T-helper 1 cell treated with Interleukin-12 subunit alpha and Interleukin-12 subunit beta and Interleukin-4 antibody, amounts not matched to agents 30 μg/mL and 1 μg/mL, for 36 hours (primary cell): ENCODE results near the gene FOLR3.
"Not testable (repeated sequence)": the region's sequence is repeated elsewhere in the genome, so short reads cannot be mapped to it uniquely, and the experiment has no call there.

ENCODE experiments used
- H3K27ac Mint-ChIP-seq: one replicate; pipeline ENCODE4 v1.8.0; 2021; ENCODE audit warnings: mild to moderate bottlenecking, mixed read lengths
- H3K27me3 Mint-ChIP-seq: one replicate; pipeline ENCODE4 v1.8.0; 2021; ENCODE audit warnings: low read depth, mixed read lengths
- H3K36me3 Mint-ChIP-seq: one replicate; pipeline ENCODE4 v1.8.0; 2021; ENCODE audit warnings: low read depth, mixed read lengths
- H3K4me1 Mint-ChIP-seq: one replicate; pipeline ENCODE4 v1.8.0; 2021; ENCODE audit warnings: low read depth, mixed read lengths
- H3K4me3 Mint-ChIP-seq: one replicate; pipeline ENCODE4 v1.8.0; 2021; ENCODE audit warnings: mild to moderate bottlenecking, moderate library complexity, mixed read lengths
- H3K9me3 Mint-ChIP-seq: one replicate; pipeline ENCODE4 v1.8.0; 2021; ENCODE audit warnings: mixed read lengths

FOLR3 gene

GRCh38 chr11:72138821-72139390, 3.4 kb downstream of the FOLR3 start:
- Mint-ChIP-seq H3K4me3 (no peak overlapping the region), H3K27ac (no peak overlapping the region), H3K9me3 (peaks cover 7% of the 10 kb centered on the region), H3K27me3 (peaks cover 21% of the 10 kb centered on the region), H3K4me1 (peaks cover 20% of the 10 kb centered on the region), H3K36me3 (peaks cover under 1% of the 10 kb centered on the region)

- Mint-ChIP-seq H3K27me3 (peaks cover 24% of the 10 kb centered on the region), H3K4me3 (no peak overlapping the region)
Measured at GRCh38 chr11:72139500-72139899, 4.0 kb downstream of the FOLR3 start.

GRCh38 chr11:72140661-72141060, 5.1 kb downstream of the FOLR3 start:
- H3K4me3 Mint-ChIP-seq: no peak overlapping the region
- peaks cover 21% of the 10 kb centered on the region for H3K4me1 Mint-ChIP-seq
- peaks cover 24% of the 10 kb centered on the region for H3K27me3 Mint-ChIP-seq
- H3K27ac Mint-ChIP-seq: no peak overlapping the region
- H3K36me3 Mint-ChIP-seq: peaks cover 1% of the 10 kb centered on the region
- H3K9me3 Mint-ChIP-seq: peaks cover 7% of the 10 kb centered on the region

More at GRCh38 chr11:72139500-72139899, 4.0 kb downstream of the FOLR3 start:
- Mint-ChIP-seq H3K36me3 (peaks cover 1% of the 10 kb centered on the region), H3K27ac (no peak overlapping the region), H3K4me1 (peaks cover 21% of the 10 kb centered on the region), H3K9me3 (peaks cover 7% of the 10 kb centered on the region)

- Mint-ChIP-seq H3K36me3 (peaks cover 1% of the 10 kb centered on the region), H3K27me3 (peaks cover 24% of the 10 kb centered on the region), H3K27ac (no peak overlapping the region), H3K4me1 (peaks cover 21% of the 10 kb centered on the region), H3K4me3 (no peak overlapping the region), H3K9me3 (peaks cover 7% of the 10 kb centered on the region)
Measured at GRCh38 chr11:72141066-72141465, 5.5 kb downstream of the FOLR3 start.

GRCh38 chr11:72142086-72142485, 6.6 kb downstream of the FOLR3 start:
- H3K36me3 Mint-ChIP-seq, H3K4me3 Mint-ChIP-seq, H3K9me3 Mint-ChIP-seq, H3K27ac Mint-ChIP-seq: not testable (repeated sequence)
- Mint-ChIP-seq H3K4me1 (peaks cover 18% of the 10 kb centered on the region), H3K27me3 (peaks cover 32% of the 10 kb centered on the region)

GRCh38 chr11:72142543-72142942, 7.0 kb downstream of the FOLR3 start:
- not testable (repeated sequence) for H3K9me3 Mint-ChIP-seq, H3K4me3 Mint-ChIP-seq, H3K27ac Mint-ChIP-seq, H3K36me3 Mint-ChIP-seq
- H3K27me3 Mint-ChIP-seq: peaks cover 34% of the 10 kb centered on the region
- peaks cover 18% of the 10 kb centered on the region for H3K4me1 Mint-ChIP-seq

GRCh38 chr11:72144807-72145565, 9.5 kb downstream of the FOLR3 start:
- Mint-ChIP-seq H3K4me1 (peaks cover 18% of the 10 kb centered on the region), H3K27ac (no peak overlapping the region), H3K4me3 (no peak overlapping the region), H3K36me3 (peaks cover 1% of the 10 kb centered on the region), H3K27me3 (peaks cover 35% of the 10 kb centered on the region), H3K9me3 (no peaks in the 10 kb centered on the region)

- Mint-ChIP-seq H3K27me3 (peaks cover 26% of the 10 kb centered on the region), H3K4me1 (peaks cover 10% of the 10 kb centered on the region), H3K27ac (no peak overlapping the region), H3K4me3 (no peak overlapping the region), H3K9me3 (no peaks in the 10 kb centered on the region), H3K36me3 (peaks cover 1% of the 10 kb centered on the region)
Measured at GRCh38 chr11:72146625-72147024, 11.1 kb downstream of the FOLR3 start.

GRCh38 chr11:72150882-72151281, 15.4 kb downstream of the FOLR3 start:
- H3K27me3 Mint-ChIP-seq: peaks cover 14% of the 10 kb centered on the region
- H3K9me3 Mint-ChIP-seq: no peaks in the 10 kb centered on the region
- no peaks in the 10 kb centered on the region for H3K36me3 Mint-ChIP-seq

GRCh38 chr11:72153874-72154273, 18.3 kb downstream of the FOLR3 start:
- H3K36me3 Mint-ChIP-seq, H3K9me3 Mint-ChIP-seq, H3K4me3 Mint-ChIP-seq, H3K4me1 Mint-ChIP-seq, H3K27me3 Mint-ChIP-seq, H3K27ac Mint-ChIP-seq: not testable (repeated sequence)

More at GRCh38 chr11:72150882-72151281, 15.4 kb downstream of the FOLR3 start:
- Mint-ChIP-seq H3K4me1 (no peaks in the 10 kb centered on the region), H3K27ac (no peak overlapping the region), H3K4me3 (no peak overlapping the region)

GRCh38 chr11:72154816-72155215, 19.3 kb downstream of the FOLR3 start:
- peaks cover 4% of the 10 kb centered on the region for H3K27me3 Mint-ChIP-seq
- no peaks in the 10 kb centered on the region for H3K4me1 Mint-ChIP-seq
- no peak overlapping the region for H3K27ac Mint-ChIP-seq
- H3K9me3 Mint-ChIP-seq: no peaks in the 10 kb centered on the region
- no peaks in the 10 kb centered on the region for H3K36me3 Mint-ChIP-seq
- no peak overlapping the region for H3K4me3 Mint-ChIP-seq

GRCh38 chr11:72155751-72156150, 20.2 kb downstream of the FOLR3 start:
- Mint-ChIP-seq H3K4me1 (no peaks in the 10 kb centered on the region), H3K27me3 (peaks cover 10% of the 10 kb centered on the region), H3K9me3 (no peaks in the 10 kb centered on the region), H3K4me3 (no peak overlapping the region), H3K27ac (no peak overlapping the region), H3K36me3 (no peaks in the 10 kb centered on the region)

- Mint-ChIP-seq H3K36me3 (no peaks in the 10 kb centered on the region), H3K27ac (no peak overlapping the region), H3K4me1 (no peaks in the 10 kb centered on the region)
Measured at GRCh38 chr11:72157131-72157530, 21.6 kb downstream of the FOLR3 start.

GRCh38 chr11:72160319-72160718, 24.8 kb downstream of the FOLR3 start:
- Mint-ChIP-seq H3K27me3 (peaks cover 18% of the 10 kb centered on the region), H3K9me3 (no peaks in the 10 kb centered on the region), H3K4me3 (no peak overlapping the region), H3K27ac (no peak overlapping the region), H3K4me1 (no peaks in the 10 kb centered on the region), H3K36me3 (no peaks in the 10 kb centered on the region)

More at GRCh38 chr11:72157131-72157530, 21.6 kb downstream of the FOLR3 start:
- Mint-ChIP-seq H3K27me3 (peaks cover 16% of the 10 kb centered on the region), H3K9me3 (no peaks in the 10 kb centered on the region), H3K4me3 (no peak overlapping the region)

- Mint-ChIP-seq H3K27me3 (peaks cover 18% of the 10 kb centered on the region), H3K27ac (no peak overlapping the region), H3K36me3 (no peaks in the 10 kb centered on the region), H3K4me3 (no peak overlapping the region), H3K9me3 (no peaks in the 10 kb centered on the region), H3K4me1 (no peaks in the 10 kb centered on the region)
Measured at GRCh38 chr11:72162891-72163492, 27.5 kb downstream of the FOLR3 start.
